Esophagus muscularis mucosa (tissue), 3 donors: ENCODE measurements around the gene METTL26.

Source experiments
- CTCF ChIP-seq, 3 experiments: fragments of 200-600 bp in 2 of 3; fragments of 450-650 bp in 1 of 3; sonication (generic) in 2 of 3; IDR thresholded peaks; one replicate each; pipeline ENCODE4 v1.5.1; 2017 to 2019; ENCODE audit warnings: antibody characterized with exemption in 3 of 3, mild to moderate bottlenecking in 2 of 3, moderate library complexity in 1 of 3
- EP300 ChIP-seq: sonication (generic); formaldehyde crosslinking; IDR thresholded peaks from one replicate; pipeline ENCODE4 v1.6.1; 2017; ENCODE audit warnings: antibody characterized with exemption

GRCh38 chr16:590188-590814, 45.8 kb downstream of the METTL26 start:
- no peak for TF ChIP-seq CTCF (IDR thresholded peaks at IDR 0.05)
- no peak for TF ChIP-seq EP300
